ENCODE measurements around the gene SCGB2A2.

DNA sequence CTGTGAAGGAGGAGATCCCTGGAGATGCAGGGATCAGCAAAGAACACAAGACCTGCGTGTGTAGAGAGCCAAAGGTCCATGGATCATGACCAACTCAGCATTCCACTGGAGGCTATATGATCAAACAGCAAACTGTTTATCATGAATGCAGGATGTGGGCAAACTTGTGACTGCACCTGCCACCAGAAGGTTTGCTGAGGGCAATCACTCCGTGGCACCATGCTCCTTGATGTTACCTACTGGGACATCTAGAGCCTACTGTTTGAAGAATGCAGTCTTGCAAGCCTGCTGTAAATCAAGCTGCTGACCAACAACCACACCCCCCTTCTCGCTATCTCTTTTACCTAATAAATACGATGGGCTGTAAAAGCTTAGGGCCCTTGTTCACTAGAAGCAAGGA, 18.3 kb upstream of the SCGB2A2 start:
- TF ChIP-seq BACH2 (CRISPR knock-in tag; IDR thresholded peaks at IDR 0.05; ENCODE audit: borderline replicate concordance) (no peak), ZFP3 (CRISPR knock-in tag; IDR thresholded peaks at IDR 0.05) (no peak), POU6F1 (CRISPR knock-in tag; IDR thresholded peaks at IDR 0.05; ENCODE audit: borderline replicate concordance, low read depth) (no peak), ARNTL (CRISPR knock-in tag; IDR thresholded peaks at IDR 0.05; ENCODE audit: borderline replicate concordance, low read depth) (no peak), TCF4 (CRISPR knock-in tag; IDR thresholded peaks at IDR 0.05; ENCODE audit: borderline replicate concordance) (no peak), CREB5 (CRISPR knock-in tag; IDR thresholded peaks at IDR 0.05; ENCODE audit: low read depth) (no peak), PATZ1 (CRISPR knock-in tag; IDR thresholded peaks at IDR 0.05; ENCODE audit: borderline replicate concordance) (no peak), CSDC2 (CRISPR knock-in tag; IDR thresholded peaks at IDR 0.05) (no peak)
